MCF 10A (cell line): ENCODE data around the gene USH2A. TPM values are rescaled to one million over a fixed set of nuclear protein-coding genes. Genes with fewer than 3 reads are reported as not detected.

Experiments
- BruUV-seq: library from RNA; stranded (reverse); fragments of 400-500 nt; replicated peaks from 2 replicates; lab custom pipeline; 2021; lab: Mats Ljungman, UMichigan
- CTCF ChIA-PET: fragments of 300-600 bp; sonication (Branson Sonifier 250); formaldehyde crosslinking; extraction: SDS; loops from one replicate; lab custom pipeline; 2021; ENCODE audit warnings: antibody characterized with exemption, inconsistent platforms; lab: Yijun Ruan, JAX
- POLR2A ChIA-PET: fragments of 300-600, 350-650 bp; sonication (Branson Sonifier 250); formaldehyde crosslinking; extraction: SDS; loops from one replicate; lab custom pipeline; 2020; ENCODE audit warnings: antibody characterized with exemption, inconsistent platforms; lab: Yijun Ruan, JAX
- DNase-seq: peaks from one replicate; pipeline ENCODE4 v3.0.0-alpha.2; 2018; ENCODE audit not compliant: unreplicated experiment
- H3K27ac Mint-ChIP-seq: one replicate; pipeline ENCODE4 v1.8.0; 2022; ENCODE audit warnings: mild to moderate bottlenecking, low read depth, mixed read lengths; ENCODE audit not compliant: unreplicated experiment
- H3K27me3 Mint-ChIP-seq: one replicate; pipeline ENCODE4 v1.8.0; 2022; ENCODE audit warnings: mixed read lengths; ENCODE audit not compliant: insufficient read depth, unreplicated experiment
- H3K36me3 Mint-ChIP-seq: one replicate; pipeline ENCODE4 v1.8.0; 2022; ENCODE audit warnings: mild to moderate bottlenecking, moderate library complexity, mixed read lengths; ENCODE audit not compliant: insufficient read depth, unreplicated experiment
- H3K4me1 Mint-ChIP-seq: one replicate; pipeline ENCODE4 v1.8.0; 2022; ENCODE audit warnings: mixed read lengths; ENCODE audit not compliant: insufficient read depth, unreplicated experiment
- H3K4me3 Mint-ChIP-seq: one replicate; pipeline ENCODE4 v1.8.0; 2022; ENCODE audit warnings: mild to moderate bottlenecking, moderate library complexity, mixed read lengths; ENCODE audit not compliant: unreplicated experiment
- H3K9me3 Mint-ChIP-seq: one replicate; pipeline ENCODE4 v1.8.0; 2022; ENCODE audit warnings: mixed read lengths; ENCODE audit not compliant: unreplicated experiment
- CTCF ChIP-seq: fragments of 200-600 bp; IDR thresholded peaks from one replicate; pipeline ENCODE4 v1.8.0; 2022; ENCODE audit warnings: antibody characterized with exemption, mild to moderate bottlenecking; ENCODE audit not compliant: unreplicated experiment
- intact Hi-C: fragments of 100-400 bp; cut with micrococcal nuclease; formaldehyde crosslinking; loops from 2 replicates; pipeline ENCODE4 v1.14.1; 2022
- total RNA-seq: library from RNA; stranded (reverse); gene quantifications from 2 replicates; pipeline ENCODE4 v1.2.3, GENCODE V29; 2022

Gene USH2A
- total RNA-seq, 1 experiment from 2014 or later = not detected

GRCh38 chr1:215608646-215609045, 814.6 kb downstream of the USH2A start:
- peaks cover 7% of the 10 kb centered on the region for H3K9me3 Mint-ChIP-seq
- H3K27me3 Mint-ChIP-seq = no peaks in the 10 kb centered on the region
- intact Hi-C loops = no loop called here
- H3K4me3 Mint-ChIP-seq = no peak overlapping the region
- ChIA-PET CTCF (interaction anchor here (0.6 to 1.9 kb wide), 8 partner anchors 17 to 1087 kb away, joined by 3 to 9 read pairs (median 4); no protein-coding TSS in a partner anchor), POLR2A (interaction anchor here (1.0 to 2.9 kb wide), 5 partner anchors 9 to 41 kb away, joined by 4 to 28 read pairs (median 7); partner anchors contain the start of gene KCTD3)
- DNase-seq = no peak
- no peak for TF ChIP-seq CTCF
- no peak overlapping the region for H3K27ac Mint-ChIP-seq
- H3K4me1 Mint-ChIP-seq = peaks cover 13% of the 10 kb centered on the region
- H3K36me3 Mint-ChIP-seq = peaks cover 61% of the 10 kb centered on the region
- BruUV-seq = no TSS peak

DNA sequence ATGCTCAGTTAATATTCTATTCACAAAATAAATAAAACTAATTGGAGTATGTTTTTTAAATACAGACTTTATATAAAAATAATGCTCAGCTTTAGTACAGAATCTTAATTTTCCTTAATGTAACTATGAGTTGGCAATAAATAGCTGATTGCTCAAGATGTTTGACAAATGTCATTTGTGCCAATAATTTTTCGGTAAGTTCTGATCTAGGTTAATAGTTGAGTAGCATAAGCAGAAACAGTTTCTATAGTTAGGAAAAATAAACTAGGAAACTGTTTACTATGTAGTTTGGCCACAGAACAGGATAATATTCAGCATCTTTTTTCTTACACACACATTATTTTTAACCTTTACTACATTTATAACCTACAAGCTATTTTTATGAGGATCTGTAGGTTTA, 815.8 kb downstream of the USH2A start:
- no peak for DNase-seq
- Mint-ChIP-seq H3K4me1 (peaks cover 21% of the 10 kb centered on the region), H3K36me3 (peaks cover 57% of the 10 kb centered on the region), H3K4me3 (no peak overlapping the region), H3K27me3 (no peaks in the 10 kb centered on the region), H3K27ac (no peak overlapping the region), H3K9me3 (no peaks in the 10 kb centered on the region)
- no peak for TF ChIP-seq CTCF
- intact Hi-C loops = no loop called here
- ChIA-PET POLR2A (interaction anchor here (0.6 to 2.9 kb wide), 7 partner anchors 8 to 897 kb away, joined by 3 to 28 read pairs (median 5); partner anchors contain the start of gene KCTD3), CTCF (interaction anchor here (0.5 to 5.9 kb wide), 27 partner anchors 10 to 1678 kb away, joined by 3 to 52 read pairs (median 4); partner anchors contain the start of gene KCTD3)
- BruUV-seq = no TSS peak

DNA sequence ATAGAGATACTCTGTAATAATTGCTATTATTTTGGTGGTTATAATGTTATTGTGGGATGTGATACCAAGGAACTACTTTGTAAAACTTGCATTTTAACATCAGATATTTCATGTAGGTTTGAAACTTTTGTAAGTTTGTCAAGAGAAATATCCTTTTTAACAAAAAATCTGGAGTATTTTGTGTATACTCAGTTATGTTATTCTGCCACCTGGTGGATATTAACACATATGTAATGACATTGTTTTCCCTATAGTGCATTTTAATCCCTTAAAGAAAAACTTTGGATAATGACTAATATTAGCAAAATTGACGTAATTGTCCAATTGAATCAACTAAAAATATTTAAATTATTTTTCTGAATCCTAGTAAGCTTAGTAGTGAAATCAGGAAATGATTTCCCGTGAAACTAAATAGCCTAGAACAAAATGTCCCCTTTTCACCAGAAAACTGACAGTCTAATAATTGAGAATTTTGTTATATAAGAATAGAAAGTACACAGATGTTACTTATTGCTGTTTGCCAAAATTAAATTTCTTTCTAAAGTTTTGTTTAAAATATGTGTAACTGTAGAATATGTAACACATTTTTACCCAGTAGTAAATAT, 816.6 kb downstream of the USH2A start:
- peak overlapping the region; percentile 32 for H3K27ac Mint-ChIP-seq
- H3K9me3 Mint-ChIP-seq = no peaks in the 10 kb centered on the region
- intact Hi-C loops = loop anchor here (1.0 kb wide), 3 partner anchors 38 to 978 kb away; no protein-coding TSS in a partner anchor
- CTCF ChIA-PET = interaction anchor here (0.6 to 5.9 kb wide), 27 partner anchors 10 to 1392 kb away, joined by 3 to 52 read pairs (median 4); partner anchors contain the start of gene KCTD3
- no peak overlapping the region for H3K4me3 Mint-ChIP-seq
- no peaks in the 10 kb centered on the region for H3K27me3 Mint-ChIP-seq
- TF ChIP-seq CTCF = peak; percentile 68
- POLR2A ChIA-PET = interaction anchor here (0.6 to 2.9 kb wide), 5 partner anchors 9 to 896 kb away, joined by 3 to 28 read pairs (median 5); partner anchors contain the start of gene KCTD3
- no TSS peak for BruUV-seq
- H3K36me3 Mint-ChIP-seq = peaks cover 57% of the 10 kb centered on the region
- peak; percentile 50 for DNase-seq
- peaks cover 21% of the 10 kb centered on the region for H3K4me1 Mint-ChIP-seq

- ChIA-PET CTCF (interaction anchor here (0.5 to 5.9 kb wide), 26 partner anchors 9 to 1391 kb away, joined by 3 to 52 read pairs (median 5); partner anchors contain the start of gene KCTD3), POLR2A (interaction anchor here (0.9 to 4.3 kb wide), 3 partner anchors 11 to 38 kb away, joined by 4 to 49 read pairs (median 28); partner anchors contain the start of gene KCTD3)
- TF ChIP-seq CTCF = no peak
- intact Hi-C loops = loop anchor here (1.0 kb wide), 3 partner anchors 38 to 978 kb away; no protein-coding TSS in a partner anchor
- no peaks in the 10 kb centered on the region for H3K9me3 Mint-ChIP-seq
- no TSS peak for BruUV-seq
- no peak overlapping the region for H3K4me3 Mint-ChIP-seq
- no peaks in the 10 kb centered on the region for H3K27me3 Mint-ChIP-seq
- H3K36me3 Mint-ChIP-seq = peaks cover 61% of the 10 kb centered on the region
- no peak for DNase-seq
- H3K27ac Mint-ChIP-seq = peak overlapping the region; percentile 32
- peaks cover 21% of the 10 kb centered on the region for H3K4me1 Mint-ChIP-seq
These were observed 817.2 kb downstream of the USH2A start for GRCh38 chr1:215606036-215606435.
